Esophagus muscularis mucosa (tissue), 3 donors: ENCODE data around the gene CCT3.

Experiments used
- POLR2A ChIP-seq: fragments of 450-650 bp; IDR thresholded peaks from one replicate; pipeline ENCODE4 v1.6.1; 2017; ENCODE audit warnings: antibody characterized with exemption, moderate library complexity, mild to moderate bottlenecking, low read depth
- TF ChIP-seq, protein P1 (sequence below), 3 experiments: fragments of 200-600 bp in 2 of 3; fragments of 450-650 bp in 1 of 3; sonication (generic) in 2 of 3; IDR thresholded peaks; one replicate each; pipeline ENCODE4 v1.5.1; 2017 to 2019; ENCODE audit warnings: antibody characterized with exemption in 3 of 3, mild to moderate bottlenecking in 2 of 3, moderate library complexity in 1 of 3

DNA sequence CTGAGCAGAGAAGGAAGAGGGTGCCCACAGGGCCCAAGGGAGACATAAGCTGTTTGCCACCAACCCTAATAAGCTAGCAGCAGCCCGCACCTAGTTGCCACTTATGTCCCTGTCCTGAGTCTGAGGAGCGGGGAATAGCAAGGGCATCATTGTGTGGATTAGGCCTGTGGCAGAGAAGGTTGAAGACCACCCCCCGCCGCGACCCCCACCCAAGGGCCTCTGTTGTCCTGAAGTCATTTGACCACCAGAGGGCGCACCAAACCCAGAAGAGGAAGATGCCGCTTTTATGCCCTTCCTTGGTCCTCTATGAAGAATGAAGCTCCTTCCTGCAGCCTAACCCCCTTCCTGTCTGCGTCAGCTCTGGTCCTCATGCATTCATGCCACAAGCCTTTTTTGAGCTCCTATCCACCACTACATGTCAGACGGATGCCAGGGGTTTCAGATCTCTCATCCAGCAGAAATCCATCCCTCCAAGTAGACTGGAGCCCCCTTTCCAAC lies 47.5 kb upstream of the CCT3 start:
- TF ChIP-seq POLR2A, result no peak
- TF ChIP-seq, protein P1, sequence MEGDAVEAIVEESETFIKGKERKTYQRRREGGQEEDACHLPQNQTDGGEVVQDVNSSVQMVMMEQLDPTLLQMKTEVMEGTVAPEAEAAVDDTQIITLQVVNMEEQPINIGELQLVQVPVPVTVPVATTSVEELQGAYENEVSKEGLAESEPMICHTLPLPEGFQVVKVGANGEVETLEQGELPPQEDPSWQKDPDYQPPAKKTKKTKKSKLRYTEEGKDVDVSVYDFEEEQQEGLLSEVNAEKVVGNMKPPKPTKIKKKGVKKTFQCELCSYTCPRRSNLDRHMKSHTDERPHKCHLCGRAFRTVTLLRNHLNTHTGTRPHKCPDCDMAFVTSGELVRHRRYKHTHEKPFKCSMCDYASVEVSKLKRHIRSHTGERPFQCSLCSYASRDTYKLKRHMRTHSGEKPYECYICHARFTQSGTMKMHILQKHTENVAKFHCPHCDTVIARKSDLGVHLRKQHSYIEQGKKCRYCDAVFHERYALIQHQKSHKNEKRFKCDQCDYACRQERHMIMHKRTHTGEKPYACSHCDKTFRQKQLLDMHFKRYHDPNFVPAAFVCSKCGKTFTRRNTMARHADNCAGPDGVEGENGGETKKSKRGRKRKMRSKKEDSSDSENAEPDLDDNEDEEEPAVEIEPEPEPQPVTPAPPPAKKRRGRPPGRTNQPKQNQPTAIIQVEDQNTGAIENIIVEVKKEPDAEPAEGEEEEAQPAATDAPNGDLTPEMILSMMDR (IDR thresholded peaks at IDR 0.05), result peak; percentile 86 to 95 (median 89)
